Neural cell (in vitro differentiated cells): Measurements from ENCODE around the gene AKAP10. TPM values are rescaled to one million over a fixed set of nuclear protein-coding genes. Genes with fewer than 3 reads are reported as not detected.

Source experiments
- polyA plus RNA-seq: library from polyadenylated mRNA; depleted of rRNA; stranded (reverse); fragments of >200 nt; gene quantifications from 2 replicates; pipeline ENCODE4 v1.2.3, GENCODE V29; 2014
- small RNA-seq, 3 experiments: library from RNA; depleted of rRNA; stranded (forward); fragments of <200 nt; gene quantifications; one replicate each; pipeline ENCODE3, GENCODE V24; 2012

The AKAP10 gene
- polyA plus RNA-seq, 1 donor from 2014 or later: 27.3 TPM

Small RNA genes within 50 kb of the gene (small RNA-seq; reads per million reads assigned to genes)
- gene AC015726.2: 0 reads per million in 3 experiments

Other genes with a start within 250 kb of the AKAP10 start
- gene ALDH3A1, start 229.5 kb downstream of the AKAP10 start, polyA plus RNA-seq: 0.10 TPM in 1 of 2 replicates, not detected in the other
- gene ULK2, start 109.9 kb downstream of the AKAP10 start, polyA plus RNA-seq: 48.4 and 55.1 TPM in 2 replicates
- gene SPECC1, start 31.5 kb upstream of the AKAP10 start, polyA plus RNA-seq: 7.0 and 8.6 TPM in 2 replicates